PC-9 (cell line): Measurements from ENCODE around the gene BARX1. TPM values are rescaled to one million over a fixed set of nuclear protein-coding genes. Genes with fewer than 3 reads are reported as not detected.

ENCODE experiments used
- BruUV-seq: library from RNA; stranded (reverse); fragments of 400-500 nt; replicated peaks from 2 replicates; lab custom pipeline; 2021; lab: Mats Ljungman, UMichigan
- CTCF ChIA-PET: fragments of 300-600 bp; sonication (Branson Sonifier 250); formaldehyde crosslinking; loops from one replicate; lab custom pipeline; 2022; ENCODE audit warnings: antibody characterized with exemption; lab: Charles Lee
- POLR2A ChIA-PET: fragments of 300-600 bp; sonication (Branson Sonifier 250); formaldehyde crosslinking; loops from one replicate; lab custom pipeline; 2022; ENCODE audit warnings: antibody characterized with exemption; ENCODE audit not compliant: unreplicated experiment; lab: Charles Lee
- DNase-seq, 2 experiments: peaks; one replicate each; pipeline versions ENCODE4 v3.0.0 to v3.0.0-alpha.2; 2015 to 2022; ENCODE audit warnings: mixed read lengths in 1 of 2
- H2AFZ ChIP-seq: fragments of 200-600 bp; sonication (generic); 2 replicates; pipeline ENCODE4 v1.8.1; 2017; ENCODE audit warnings: antibody characterized with exemption
- H3F3A ChIP-seq: fragments of 200-600 bp; sonication (generic); 2 replicates; pipeline ENCODE4 v1.8.1; 2017; ENCODE audit warnings: antibody characterized with exemption, mild to moderate bottlenecking, low read depth; ENCODE audit not compliant: insufficient read depth
- H3K27ac ChIP-seq: fragments of 200-600 bp; sonication (generic); 2 replicates; pipeline ENCODE4 v1.6.1; 2016; ENCODE audit warnings: mixed run types
- H3K27me3 ChIP-seq: fragments of 200-600 bp; sonication (generic); 2 replicates; pipeline ENCODE4 v1.6.1; 2016; ENCODE audit warnings: low read depth, mixed run types; ENCODE audit not compliant: insufficient read depth
- H3K36me3 ChIP-seq: fragments of 200-600 bp; sonication (generic); 2 replicates; pipeline ENCODE4 v1.6.1; 2016; ENCODE audit warnings: low read depth, mixed run types
- H3K4me1 ChIP-seq: fragments of 200-600 bp; sonication (generic); replicated peaks from 2 replicates; pipeline ENCODE4 v1.6.1; 2016; ENCODE audit warnings: mixed run types; ENCODE audit not compliant: insufficient read depth
- H3K4me2 ChIP-seq: fragments of 200-600 bp; sonication (generic); 2 replicates; pipeline ENCODE4 v1.6.1; 2017; ENCODE audit warnings: mixed run types
- H3K4me3 ChIP-seq: fragments of 200-600 bp; sonication (generic); 2 replicates; pipeline ENCODE4 v1.6.1; 2016; ENCODE audit warnings: mixed run types
- H3K79me2 ChIP-seq: fragments of 200-600 bp; sonication (generic); 2 replicates; pipeline ENCODE4 v1.6.1; 2017; ENCODE audit warnings: low read depth, mixed run types
- H3K9me2 ChIP-seq: fragments of 200-600 bp; sonication (generic); 2 replicates; pipeline ENCODE4 v1.8.1; 2017; ENCODE audit warnings: mild to moderate bottlenecking; ENCODE audit not compliant: insufficient read depth
- H3K9me3 ChIP-seq: fragments of 200-600 bp; sonication (generic); 2 replicates; pipeline ENCODE4 v1.8.1; 2016; ENCODE audit warnings: low read depth; ENCODE audit not compliant: insufficient read depth
- H4K20me1 ChIP-seq: fragments of 200-600 bp; sonication (generic); 2 replicates; pipeline ENCODE4 v1.8.1; 2017; ENCODE audit not compliant: insufficient read depth
- CTCF ChIP-seq: fragments of 200-600 bp; sonication (generic); conservative IDR thresholded peaks from 2 replicates; pipeline ENCODE4 v1.6.1; 2017; ENCODE audit warnings: mixed run types, antibody characterized with exemption, mild to moderate bottlenecking, moderate library complexity
- EZH2 ChIP-seq: fragments of 200-600 bp; sonication (generic); IDR thresholded peaks from 2 replicates; pipeline ENCODE4 v1.8.0; 2017; ENCODE audit warnings: antibody characterized with exemption, low read depth
- intact Hi-C: fragments of 100-400 bp; cut with micrococcal nuclease; formaldehyde crosslinking; loops from one replicate; pipeline ENCODE4 v1.10.0; 2022; ENCODE audit not compliant: unreplicated experiment
- total RNA-seq: library from RNA; stranded (reverse); gene quantifications from 2 replicates; pipeline ENCODE4 v1.2.3, GENCODE V29; 2021

The BARX1 gene
- total RNA-seq, 1 experiment from 2014 or later, result not detected

- DNase-seq, result no peak
- 0 out of 2 replicates have a peak, but pooled peaks cover 14% of the 10 kb centered on the region for H3K27me3 ChIP-seq
- H3K79me2 ChIP-seq, result no peaks in the 10 kb centered on the region
- intact Hi-C loops, result no loop called here
- H3K36me3 ChIP-seq, result no peaks in the 10 kb centered on the region
- no TSS peak for BruUV-seq
- H3K9me2 ChIP-seq, result no peaks in the 10 kb centered on the region
- ChIA-PET CTCF (no interaction called here), POLR2A (no interaction called here)
- no peaks in the 10 kb centered on the region for H4K20me1 ChIP-seq
- H2AFZ ChIP-seq, result no peak overlapping the region
- H3K9me3 ChIP-seq, result no peaks in the 10 kb centered on the region
- no peaks in the 10 kb centered on the region for H3K4me1 ChIP-seq
- TF ChIP-seq EZH2 (no peak), CTCF (no peak)
- no peaks in the 10 kb centered on the region for H3F3A ChIP-seq
- no peak overlapping the region for H3K4me3 ChIP-seq
- no peak overlapping the region for H3K4me2 ChIP-seq
- H3K27ac ChIP-seq, result no peak overlapping the region
Measured at GRCh38 chr9:93996367-93996766, 41.2 kb upstream of the BARX1 start.

GRCh38 chr9:93994545-93994944 lies 39.4 kb upstream of the BARX1 start:
- CTCF ChIA-PET, result no interaction called here
- no peaks in the 10 kb centered on the region for H3K36me3 ChIP-seq
- H3F3A ChIP-seq, result no peaks in the 10 kb centered on the region
- intact Hi-C loops, result no loop called here
- no peaks in the 10 kb centered on the region for H3K4me1 ChIP-seq
- H3K4me2 ChIP-seq, result no peak overlapping the region
- POLR2A ChIA-PET, result no interaction called here
- no peaks in the 10 kb centered on the region for H3K79me2 ChIP-seq
- no peaks in the 10 kb centered on the region for H3K9me3 ChIP-seq
- no TSS peak for BruUV-seq
- H3K9me2 ChIP-seq, result no peaks in the 10 kb centered on the region
- no peaks in the 10 kb centered on the region for H4K20me1 ChIP-seq
- no peak overlapping the region for H3K27ac ChIP-seq
- TF ChIP-seq EZH2 (no peak), CTCF (no peak)
- DNase-seq, result no peak
- H3K27me3 ChIP-seq, result 0 out of 2 replicates have a peak, but pooled peaks cover 14% of the 10 kb centered on the region
- no peak overlapping the region for H2AFZ ChIP-seq
- H3K4me3 ChIP-seq, result no peak overlapping the region

GRCh38 chr9:93994132-93994531 lies 39.0 kb upstream of the BARX1 start:
- ChIA-PET CTCF (no interaction called here), POLR2A (no interaction called here)
- H2AFZ ChIP-seq, result no peak overlapping the region
- H3K9me2 ChIP-seq, result no peaks in the 10 kb centered on the region
- H3K4me1 ChIP-seq, result no peaks in the 10 kb centered on the region
- no peaks in the 10 kb centered on the region for H3K79me2 ChIP-seq
- no peaks in the 10 kb centered on the region for H3K36me3 ChIP-seq
- H3F3A ChIP-seq, result no peaks in the 10 kb centered on the region
- no peaks in the 10 kb centered on the region for H4K20me1 ChIP-seq
- H3K4me2 ChIP-seq, result no peak overlapping the region
- no TSS peak for BruUV-seq
- intact Hi-C loops, result no loop called here
- no peaks in the 10 kb centered on the region for H3K9me3 ChIP-seq
- H3K27me3 ChIP-seq, result 0 out of 2 replicates have a peak, but pooled peaks cover 14% of the 10 kb centered on the region
- DNase-seq, result no peak
- H3K4me3 ChIP-seq, result no peak overlapping the region
- TF ChIP-seq CTCF, result no peak
- TF ChIP-seq EZH2, result no peak
- H3K27ac ChIP-seq, result no peak overlapping the region
